Trophoblast cell (in vitro differentiated cells and primary cell): ENCODE results near the gene CD2BP2.

Experiments used
- DNase-seq, 2 donors: peaks; one replicate each; pipeline ENCODE4 v3.0.0-alpha.2; 2016
- H2AFZ ChIP-seq: 2 replicates; pipeline ENCODE4 v1.6.1; 2013; ENCODE audit warnings: low read length, moderate library complexity, mild to moderate bottlenecking; ENCODE audit not compliant: insufficient read depth, poor library complexity
- H2AK5ac ChIP-seq: 2 replicates; pipeline ENCODE4 v1.6.1; 2013; ENCODE audit warnings: mild to moderate bottlenecking, low read length
- H2BK120ac ChIP-seq: 2 replicates; pipeline ENCODE4 v1.6.1; 2013; ENCODE audit warnings: low read length, mild to moderate bottlenecking, moderate library complexity; ENCODE audit not compliant: insufficient read depth, poor library complexity
- H2BK12ac ChIP-seq: 2 replicates; pipeline ENCODE4 v1.6.1; 2013; ENCODE audit warnings: mild to moderate bottlenecking, low read length, moderate library complexity
- H2BK5ac ChIP-seq: 2 replicates; pipeline ENCODE4 v1.6.1; 2013; ENCODE audit warnings: low read length, low read depth, moderate library complexity, mild to moderate bottlenecking; ENCODE audit not compliant: poor library complexity
- H3K14ac ChIP-seq: 2 replicates; pipeline ENCODE4 v1.6.1; 2013; ENCODE audit warnings: mild to moderate bottlenecking, low read length
- H3K18ac ChIP-seq: 2 replicates; pipeline ENCODE4 v1.6.1; 2013; ENCODE audit warnings: mild to moderate bottlenecking, low read length
- H3K23ac ChIP-seq: 2 replicates; pipeline ENCODE4 v1.6.1; 2013; ENCODE audit warnings: low read length
- H3K27ac ChIP-seq: 2 replicates; pipeline ENCODE4 v1.5.1; 2013; ENCODE audit warnings: low read depth, mild to moderate bottlenecking, inconsistent platforms, low read length, moderate library complexity
- H3K27me3 ChIP-seq: 2 replicates; pipeline ENCODE4 v1.6.1; 2013; ENCODE audit warnings: inconsistent platforms, mild to moderate bottlenecking, low read length, moderate library complexity; ENCODE audit not compliant: insufficient read depth
- H3K36me3 ChIP-seq, 2 experiments: 1 replicate in 1 of 2; 2 replicates in 1 of 2; pipeline ENCODE4 v1.6.1; 2013; ENCODE audit warnings: low read length in 2 of 2, mild to moderate bottlenecking in 2 of 2, moderate library complexity in 1 of 2; ENCODE audit not compliant: insufficient read depth in 2 of 2, control insufficient read depth in 1 of 2
- H3K4ac ChIP-seq: 2 replicates; pipeline ENCODE4 v1.6.1; 2013; ENCODE audit warnings: low read depth, mild to moderate bottlenecking, low read length, moderate library complexity
- H3K4me1 ChIP-seq, 2 experiments: 1 replicate in 1 of 2; 2 replicates in 1 of 2; pipeline ENCODE4 v1.6.1; 2013; ENCODE audit warnings: low read length in 2 of 2, mild to moderate bottlenecking in 2 of 2, moderate library complexity in 1 of 2; ENCODE audit not compliant: insufficient read depth in 2 of 2, control insufficient read depth in 1 of 2
- H3K4me2 ChIP-seq: 2 replicates; pipeline ENCODE4 v1.6.1; 2013; ENCODE audit warnings: inconsistent platforms, mild to moderate bottlenecking, low read length, moderate library complexity
- H3K4me3 ChIP-seq: 2 replicates; pipeline ENCODE4 v1.5.1; 2013; ENCODE audit warnings: mild to moderate bottlenecking, low read depth, low read length, inconsistent platforms
- H3K79me1 ChIP-seq: one replicate; pipeline ENCODE4 v1.6.1; 2013; ENCODE audit warnings: low read length
- H3K79me2 ChIP-seq: 2 replicates; pipeline ENCODE4 v1.6.1; 2013; ENCODE audit warnings: low read length, mild to moderate bottlenecking; ENCODE audit not compliant: control insufficient read depth, insufficient read depth, poor library complexity
- H3K9ac ChIP-seq: 2 replicates; pipeline ENCODE4 v1.6.1; 2013; ENCODE audit warnings: mild to moderate bottlenecking, low read length
- H3K9me3 ChIP-seq: 2 replicates; pipeline ENCODE4 v1.6.1; 2013; ENCODE audit warnings: low read depth, mild to moderate bottlenecking, control low read depth, inconsistent platforms, low read length; ENCODE audit not compliant: insufficient read depth
- H4K12ac ChIP-seq: 2 replicates; pipeline ENCODE4 v1.6.1; 2013; ENCODE audit warnings: low read depth, mild to moderate bottlenecking, low read length, moderate library complexity
- H4K8ac ChIP-seq: 2 replicates; pipeline ENCODE4 v1.6.1; 2013; ENCODE audit warnings: low read depth, mild to moderate bottlenecking, low read length, moderate library complexity
- H4K91ac ChIP-seq: one replicate; pipeline ENCODE4 v1.6.1; 2013; ENCODE audit warnings: low read depth, mild to moderate bottlenecking, low read length, moderate library complexity
- WGBS: extraction: QIAGEN DNeasy Blood & Tissue Kit; methylation state at CpG from one replicate; pipeline ENCODE4 v1.1.7; 2013; ENCODE audit warnings: missing lambda C conversion rate; ENCODE audit not compliant: insufficient read length, insufficient coverage; ENCODE audit errors: extremely low coverage; 5-methylcytosine and 5-hydroxymethylcytosine counted together

The CD2BP2 gene

GRCh38 chr16:30356401-30357084 is 1.4 kb upstream of the CD2BP2 start:
- Histone ChIP-seq H3K9ac (no peak overlapping the region), H2AFZ (peak overlapping the region; percentile 9), H3K27ac (peak overlapping the region; percentile 79), H2BK5ac (no peak overlapping the region), H3K27me3 (no peaks in the 10 kb centered on the region), H3K4me1 (peaks cover 19 to 20% of the 10 kb centered on the region in 2 experiments), H4K12ac (peak overlapping the region; percentile 76), H2BK120ac (no peak overlapping the region), H3K79me1 (peaks cover 15% of the 10 kb centered on the region), H3K36me3 (peaks cover 59 to 63% of the 10 kb centered on the region in 2 experiments), H3K4ac (no peak overlapping the region), H4K8ac (peak overlapping the region; percentile 90), H3K4me3 (no peak overlapping the region), H3K4me2 (no peak overlapping the region), H4K91ac (peak overlapping the region; percentile 93), H3K23ac (no peak overlapping the region), H2BK12ac (no peak overlapping the region), H3K14ac (peak overlapping the region; percentile 4), H3K79me2 (peaks cover 10% of the 10 kb centered on the region), H3K18ac (no peak overlapping the region), H3K9me3 (no peaks in the 10 kb centered on the region), H2AK5ac (peak overlapping the region; percentile 9)
- DNase-seq, result no peak
- no CpG with 5 or more reads among the region's 12 CpGs for WGBS

DNA sequence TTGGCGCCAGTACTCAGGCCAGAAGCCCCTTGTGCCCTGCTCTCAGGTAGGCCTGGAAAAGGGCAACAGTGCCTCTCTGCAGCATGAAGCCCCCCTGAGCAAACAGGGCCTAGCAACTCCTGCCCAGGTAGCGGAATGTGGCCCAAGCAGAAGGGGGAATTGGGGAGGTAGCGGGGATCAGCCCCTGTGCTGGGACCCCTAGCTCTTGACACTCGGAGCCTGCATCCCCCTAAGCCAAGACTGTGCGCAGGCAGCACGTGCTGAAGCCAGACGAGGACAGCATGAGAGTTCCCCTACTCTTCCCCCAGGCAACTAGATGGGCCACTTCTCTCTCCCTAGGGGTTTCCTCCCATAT is 823 bp upstream of the CD2BP2 start:
- Histone ChIP-seq H3K4me1 (peaks cover 19 to 20% of the 10 kb centered on the region in 2 experiments), H3K23ac (no peak overlapping the region), H3K4me2 (peak overlapping the region; percentile 58), H3K79me2 (peaks cover 10% of the 10 kb centered on the region), H2AK5ac (peak overlapping the region; percentile 69), H3K36me3 (peaks cover 65 to 69% of the 10 kb centered on the region in 2 experiments), H2BK12ac (no peak overlapping the region), H4K91ac (peak overlapping the region; percentile 93), H4K12ac (peak overlapping the region; percentile 76), H3K4me3 (no peak overlapping the region), H3K27me3 (no peaks in the 10 kb centered on the region), H3K18ac (peak overlapping the region; percentile 22), H2BK120ac (peak overlapping the region; percentile 28), H3K14ac (peak overlapping the region; percentile 89), H3K9ac (peak overlapping the region; percentile 19), H4K8ac (peak overlapping the region; percentile 90), H2AFZ (peak overlapping the region; percentile 5), H3K9me3 (no peaks in the 10 kb centered on the region), H3K27ac (peak overlapping the region; percentile 79), H3K79me1 (peaks cover 15% of the 10 kb centered on the region), H2BK5ac (peak overlapping the region; percentile 17), H3K4ac (peak overlapping the region; percentile 29)
- WGBS, result no CpG with 5 or more reads among the region's 7 CpGs
- DNase-seq, result no peak

- Histone ChIP-seq H3K4me2 (peak overlapping the region; percentile 57), H3K79me2 (peaks cover 10% of the 10 kb centered on the region), H3K18ac (peak overlapping the region; percentile 86), H3K14ac (peak overlapping the region; percentile 81), H3K4ac (peak overlapping the region; percentile 77), H2AK5ac (peak overlapping the region; percentile 69), H3K23ac (no peak overlapping the region), H3K4me3 (peak overlapping the region; percentile 98), H4K8ac (peak overlapping the region; percentile 85), H3K27ac (peak overlapping the region; percentile 77), H4K91ac (peak overlapping the region; percentile 90), H3K4me1 (peaks cover 18 to 20% of the 10 kb centered on the region in 2 experiments), H3K79me1 (peaks cover 15% of the 10 kb centered on the region), H2BK5ac (peak overlapping the region; percentile 66), H3K9ac (peak overlapping the region; percentile 99), H3K27me3 (no peaks in the 10 kb centered on the region), H4K12ac (peak overlapping the region; percentile 86), H2BK120ac (peak overlapping the region; percentile 67), H3K36me3 (peaks cover 72 to 74% of the 10 kb centered on the region in 2 experiments), H3K9me3 (no peaks in the 10 kb centered on the region), H2AFZ (peak overlapping the region; percentile 19), H2BK12ac (no peak overlapping the region)
- peak in 1 of 2 donors; percentile 37 for DNase-seq
- no CpG with 5 or more reads among the region's 36 CpGs for WGBS
Measured at GRCh38 chr16:30354423-30355143, 525 bp downstream of the CD2BP2 start.

DNA sequence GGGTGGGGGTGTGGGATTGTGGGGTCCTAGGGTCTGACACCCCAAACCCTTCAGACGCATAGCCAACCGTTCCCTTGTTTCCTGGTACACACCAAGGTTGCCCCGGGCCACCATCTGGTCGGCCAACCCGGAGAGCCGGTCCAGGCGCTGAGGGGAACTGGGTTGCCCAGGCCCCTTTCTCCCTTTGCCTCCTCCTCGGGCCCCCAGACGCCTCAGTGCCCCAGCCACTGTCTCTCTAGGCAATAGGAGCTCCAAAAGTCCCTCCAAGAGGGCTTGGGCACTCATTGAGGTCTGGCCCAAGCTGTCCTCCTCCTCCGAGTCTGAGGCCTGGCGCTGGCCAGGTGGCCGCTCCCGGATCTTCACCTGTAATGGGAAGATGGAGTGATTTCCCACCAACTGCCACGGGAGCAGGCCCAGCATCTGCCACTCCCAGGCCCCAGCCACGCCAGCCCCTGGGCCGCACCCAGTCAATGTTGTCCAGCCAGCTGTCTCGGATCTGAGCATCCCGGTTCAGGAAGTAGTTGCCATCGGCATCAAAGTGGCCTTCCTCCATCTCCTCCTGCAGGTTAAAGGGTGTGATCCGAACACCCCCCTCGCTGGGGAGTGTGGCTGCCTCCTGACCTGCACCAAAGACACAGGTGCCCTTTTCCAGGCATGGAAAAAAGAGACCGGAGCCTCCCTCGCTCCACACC is 1.5 kb downstream of the CD2BP2 start:
- Histone ChIP-seq H2BK5ac (no peak overlapping the region), H4K91ac (no peak overlapping the region), H3K14ac (no peak overlapping the region), H3K4me3 (no peak overlapping the region), H3K9ac (no peak overlapping the region), H2BK120ac (no peak overlapping the region), H4K12ac (peak overlapping the region; percentile 13), H3K36me3 (peaks cover 62 to 64% of the 10 kb centered on the region in 2 experiments), H3K79me1 (peaks cover 15% of the 10 kb centered on the region), H3K27me3 (no peaks in the 10 kb centered on the region), H2AK5ac (no peak overlapping the region), H4K8ac (no peak overlapping the region), H3K79me2 (peaks cover 10% of the 10 kb centered on the region), H2AFZ (no peak overlapping the region), H3K27ac (no peak overlapping the region), H3K23ac (no peak overlapping the region), H3K4me1 (peaks cover 13 to 14% of the 10 kb centered on the region in 2 experiments), H3K18ac (no peak overlapping the region), H3K9me3 (no peaks in the 10 kb centered on the region), H3K4me2 (peak overlapping the region; percentile 57), H2BK12ac (no peak overlapping the region), H3K4ac (peak overlapping the region; percentile 77)
- DNase-seq, result no peak
- WGBS, result no CpG with 5 or more reads among the region's 23 CpGs
